Measurements from ENCODE around the gene AIG1.

- TF ChIP-seq EZH2 (IDR thresholded peaks at IDR 0.05; ENCODE audit: low read length, missing control alignments) (no peak), CTCF (conservative IDR thresholded peaks at IDR 0.05 in 1 of 2, IDR thresholded peaks at IDR 0.05 in 1 of 2; ENCODE audit: low read depth in 1 of 2, low read length in 2 of 2) (no peak)
Measured at GRCh38 chr6:143097224-143097795, 36.6 kb downstream of the AIG1 start.
